Measurements from ENCODE around the gene SCGB1D1. TPM values are rescaled to one million over a fixed set of nuclear protein-coding genes. Genes with fewer than 3 reads are reported as not detected.

Gene SCGB1D1
- total and polyA plus RNA-seq, 2 of the 8 experiments (the other 6 are each of a cell fraction or from before 2014, with no cell fraction given): not detected

DNA sequence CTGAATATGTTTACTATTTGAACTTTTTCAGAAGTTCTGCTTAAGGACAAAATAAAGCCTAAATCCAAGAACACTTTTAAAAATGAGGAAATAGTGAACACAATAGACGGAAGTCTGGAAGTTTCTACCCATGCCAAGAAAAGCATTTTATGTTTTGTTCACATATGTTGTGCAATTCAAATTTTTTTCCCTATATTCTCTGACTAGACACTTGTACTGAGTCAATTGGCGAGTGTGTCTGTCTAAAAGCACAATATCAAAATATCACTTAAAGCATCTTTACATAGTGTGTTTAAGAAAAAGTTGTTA lies 37.0 kb upstream of the SCGB1D1 start (continued):
- TF ChIP-seq SP4 (IDR thresholded peaks at IDR 0.05; ENCODE audit: low read length) (no peak), GTF2F1 (IDR thresholded peaks at IDR 0.05; ENCODE audit: borderline replicate concordance, low read depth, low read length) (no peak), TAF7 (optimal IDR thresholded peaks at IDR 0.05; ENCODE audit: borderline replicate concordance, low read depth, low read length) (no peak), KDM1A (IDR thresholded peaks at IDR 0.05; ENCODE audit: borderline replicate concordance, low read length) (no peak), NRF1 (IDR thresholded peaks at IDR 0.05; ENCODE audit: low read depth, low read length) (no peak)

Data from H1 (cell line).